Limb (tissue), 2 donors: ENCODE data around the gene TAF11L4.
"Not testable (repeated sequence)": the region's sequence is repeated elsewhere in the genome, so short reads cannot be mapped to it uniquely, and the experiment has no call there.

Source experiments
- DNase-seq, 2 donors: peaks; one replicate each; pipeline ENCODE4 v3.0.0-alpha.2; 2016; ENCODE audit errors: extremely low spot score in 2 of 2

TAF11L4 gene

GRCh38 chr5:17521501-17521900 lies at the start of gene TAF11L4:
Gene TAF11L4 (plus strand): TSS chr5:17521801.
- not testable (repeated sequence) for DNase-seq

DNA sequence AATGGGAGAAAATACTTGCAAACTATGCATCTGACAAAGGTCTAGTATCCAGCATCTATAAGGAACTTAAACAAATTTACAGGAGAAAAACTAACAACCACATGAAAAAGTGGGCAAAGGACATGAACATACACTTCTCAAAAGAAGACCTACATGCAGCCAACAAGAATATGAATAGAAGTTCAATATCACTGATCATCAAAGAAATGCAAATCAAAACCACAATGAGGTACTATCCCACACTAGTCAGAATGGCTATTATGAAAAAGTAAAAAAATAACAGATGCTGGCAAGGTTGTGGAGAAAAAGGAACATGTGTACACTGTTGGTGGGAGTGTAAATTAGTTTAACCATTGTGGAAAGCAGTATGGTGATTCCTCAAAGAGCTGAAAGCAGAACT lies 46.5 kb upstream of the TAF11L4 start:
- DNase-seq, result not testable (repeated sequence)

DNA sequence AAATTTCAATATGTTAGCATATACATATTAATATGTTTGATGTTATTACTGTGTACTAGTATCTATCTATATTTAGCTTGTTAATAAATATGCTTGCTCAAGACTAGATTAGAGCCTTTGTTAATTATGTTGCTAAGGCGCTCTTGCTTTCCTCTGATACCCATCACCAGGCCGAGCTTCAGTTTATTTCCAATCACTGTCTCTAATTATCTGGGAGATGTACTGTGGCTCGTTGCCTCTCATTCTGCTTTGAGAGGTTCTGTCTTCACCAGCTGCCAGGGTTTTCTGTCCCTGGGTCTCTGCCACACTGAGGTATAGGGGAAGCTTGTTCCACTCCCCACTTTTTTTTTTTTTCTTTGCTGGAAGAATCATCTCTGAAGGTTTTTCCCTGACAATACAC lies 44.6 kb upstream of the TAF11L4 start:
- DNase-seq, result no peak

- no peak for DNase-seq
These were observed 43.9 kb upstream of the TAF11L4 start for GRCh38 chr5:17477573-17478265.

- DNase-seq, result no peak
These were observed 40.2 kb upstream of the TAF11L4 start for GRCh38 chr5:17481378-17481777.

GRCh38 chr5:17482790-17483189 lies 38.8 kb upstream of the TAF11L4 start:
- DNase-seq, result no peak

GRCh38 chr5:17486464-17487173 lies 35.0 kb upstream of the TAF11L4 start:
- not testable (repeated sequence) for DNase-seq

GRCh38 chr5:17487174-17487512 lies 34.5 kb upstream of the TAF11L4 start:
- no peak for DNase-seq

GRCh38 chr5:17491257-17491656 lies 30.3 kb upstream of the TAF11L4 start:
- not testable (repeated sequence) for DNase-seq

- DNase-seq, result no peak
These were observed 28.8 kb upstream of the TAF11L4 start for GRCh38 chr5:17492770-17493169.

DNA sequence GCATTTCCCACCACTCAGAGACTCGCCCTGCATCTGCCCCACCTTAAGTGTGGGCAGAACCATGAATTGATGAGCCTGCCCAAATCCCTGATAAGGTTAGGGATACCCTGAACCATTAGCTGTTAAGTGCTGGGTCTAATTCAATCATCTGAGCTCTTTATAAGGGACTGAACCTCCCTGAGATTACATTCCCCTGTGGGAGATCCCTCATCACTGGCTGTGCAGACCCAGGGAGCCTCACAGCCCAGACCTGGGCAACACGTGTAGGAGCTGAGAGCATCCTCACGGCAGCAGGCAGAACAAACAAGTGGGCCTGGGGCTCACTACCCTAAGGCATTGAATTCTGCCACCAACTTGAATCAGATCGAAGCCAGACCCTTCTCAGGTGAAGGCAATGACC lies 24.2 kb upstream of the TAF11L4 start:
- no peak for DNase-seq

DNA sequence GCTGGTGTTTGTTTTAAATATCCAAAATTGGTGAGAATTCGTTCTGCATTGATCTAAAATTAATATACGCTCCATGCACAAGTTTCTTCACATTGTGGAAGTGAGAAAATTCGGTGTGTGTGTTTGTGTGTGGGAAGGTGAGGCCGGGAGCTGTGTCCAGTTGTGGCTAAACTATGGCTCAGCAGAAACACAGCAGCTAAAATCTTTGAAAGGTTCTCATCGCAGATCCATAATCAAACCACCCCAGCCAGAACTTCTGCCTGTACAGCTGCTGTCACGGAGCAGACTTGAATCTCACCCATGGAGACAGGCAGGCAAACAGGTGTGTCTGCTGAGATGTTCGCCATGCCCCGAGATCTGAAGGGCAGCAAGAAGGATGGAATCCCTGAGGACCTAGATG lies 23.7 kb upstream of the TAF11L4 start, which contains the start of gene TAF11L2:
TSS of gene TAF11L2 (plus strand) at position 301 of the 400 bp plus-strand sequence.
- not testable (repeated sequence) for DNase-seq

DNA sequence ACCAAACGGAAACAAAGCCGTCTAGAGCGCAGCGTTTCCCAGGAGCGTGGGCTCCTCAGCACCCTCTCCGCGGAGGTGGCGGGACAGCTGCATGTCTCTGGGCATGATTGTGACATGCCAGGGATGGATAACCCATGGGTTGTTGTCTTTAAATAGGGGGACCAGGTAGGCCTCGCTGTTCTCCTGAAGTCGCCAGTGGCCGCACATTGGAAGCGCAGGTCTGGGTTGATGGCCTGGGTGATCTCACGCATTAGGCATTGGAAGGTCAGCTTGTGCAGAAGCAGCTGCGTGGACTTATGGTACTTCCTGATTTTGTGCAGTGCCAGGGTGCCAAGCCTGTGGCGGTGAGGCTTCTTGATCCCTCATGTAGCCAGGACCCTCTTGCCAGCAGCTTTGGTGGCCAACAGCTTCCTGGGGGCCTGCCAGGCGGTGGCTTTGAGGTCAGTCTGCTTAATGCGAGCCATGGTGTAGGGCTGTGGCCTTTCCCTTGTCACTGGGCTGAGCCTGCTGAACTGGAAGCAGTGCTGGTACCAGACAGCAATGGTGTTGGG lies 9.8 kb upstream of the TAF11L4 start:
- DNase-seq, result no peak

- DNase-seq, result not testable (repeated sequence)
These were observed 4.1 kb upstream of the TAF11L4 start for GRCh38 chr5:17517526-17517925.

DNA sequence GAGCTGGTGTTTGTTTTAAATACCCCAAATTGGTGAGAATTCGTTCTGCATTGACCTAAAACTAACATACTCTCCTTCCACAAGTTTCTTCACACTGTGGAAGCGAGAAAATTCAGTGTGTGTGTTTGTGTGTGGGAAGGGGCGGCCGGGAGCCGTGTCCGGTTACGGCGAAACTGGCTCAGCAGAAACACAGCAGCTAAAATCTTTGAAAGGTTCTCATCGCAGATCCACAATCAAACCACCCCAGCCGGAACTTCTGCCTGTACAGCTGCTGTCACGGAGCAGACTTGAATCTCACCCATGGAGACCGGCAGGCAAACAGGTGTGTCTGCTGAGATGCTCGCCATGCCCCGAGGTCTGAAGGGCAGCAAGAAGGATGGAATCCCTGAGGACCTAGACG lies 3.5 kb upstream of the TAF11L4 start, which contains the start of gene TAF11L3:
TSS of gene TAF11L3 (plus strand) at position 301 of the 400 bp plus-strand sequence.
- DNase-seq, result not testable (repeated sequence)

DNA sequence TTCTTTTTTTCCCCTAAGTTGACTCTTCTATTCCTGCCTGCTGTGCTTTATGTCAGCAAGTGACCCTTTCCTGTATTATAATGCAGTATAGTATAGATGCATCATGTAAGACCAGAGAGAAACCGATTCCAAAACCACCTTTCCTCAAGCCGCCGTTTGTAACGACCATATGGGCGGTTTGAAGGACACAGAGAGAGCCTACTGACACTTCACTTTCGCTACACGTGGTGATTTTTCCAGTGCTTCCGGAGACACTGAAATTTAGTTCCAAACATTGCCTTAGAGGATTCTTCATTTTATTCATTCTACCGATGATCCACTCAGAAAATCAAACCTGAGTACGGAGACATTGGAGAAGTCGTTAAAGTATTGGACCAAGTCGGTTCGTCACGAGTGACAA lies 2.1 kb upstream of the TAF11L4 start:
- DNase-seq, result not testable (repeated sequence)

DNA sequence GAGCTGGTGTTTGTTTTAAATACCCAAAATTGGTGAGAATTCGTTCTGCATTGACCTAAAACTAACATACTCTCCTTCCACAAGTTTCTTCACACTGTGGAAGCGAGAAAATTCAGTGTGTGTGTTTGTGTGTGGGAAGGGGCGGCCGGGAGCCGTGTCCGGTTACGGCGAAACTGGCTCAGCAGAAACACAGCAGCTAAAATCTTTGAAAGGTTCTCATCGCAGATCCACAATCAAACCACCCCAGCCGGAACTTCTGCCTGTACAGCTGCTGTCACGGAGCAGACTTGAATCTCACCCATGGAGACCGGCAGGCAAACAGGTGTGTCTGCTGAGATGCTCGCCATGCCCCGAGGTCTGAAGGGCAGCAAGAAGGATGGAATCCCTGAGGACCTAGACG lies 3.3 kb downstream of the TAF11L4 start, which contains the start of gene TAF11L5:
TSS of gene TAF11L5 (plus strand) at position 301 of the 400 bp plus-strand sequence.
- DNase-seq, result not testable (repeated sequence)

GRCh38 chr5:17526504-17526903 lies 4.9 kb downstream of the TAF11L4 start:
- not testable (repeated sequence) for DNase-seq

DNA sequence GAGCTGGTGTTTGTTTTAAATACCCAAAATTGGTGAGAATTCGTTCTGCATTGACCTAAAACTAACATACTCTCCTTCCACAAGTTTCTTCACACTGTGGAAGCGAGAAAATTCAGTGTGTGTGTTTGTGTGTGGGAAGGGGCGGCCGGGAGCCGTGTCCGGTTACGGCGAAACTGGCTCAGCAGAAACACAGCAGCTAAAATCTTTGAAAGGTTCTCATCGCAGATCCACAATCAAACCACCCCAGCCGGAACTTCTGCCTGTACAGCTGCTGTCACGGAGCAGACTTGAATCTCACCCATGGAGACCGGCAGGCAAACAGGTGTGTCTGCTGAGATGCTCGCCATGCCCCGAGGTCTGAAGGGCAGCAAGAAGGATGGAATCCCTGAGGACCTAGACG lies 6.8 kb downstream of the TAF11L4 start, which contains the start of gene TAF11L6:
TSS of gene TAF11L6 (plus strand) at position 301 of the 400 bp plus-strand sequence.
- not testable (repeated sequence) for DNase-seq
